Measurements from ENCODE around the gene RFC2. TPM values are rescaled to one million over a fixed set of nuclear protein-coding genes. Genes with fewer than 3 reads are reported as not detected.
"Not testable (repeated sequence)": the region's sequence is repeated elsewhere in the genome, so short reads cannot be mapped to it uniquely, and the experiment has no call there.

Gene RFC2
- polyA plus RNA-seq, 1 experiment, result 22.1 TPM

GRCh38 chr7:74226633-74227032, 27.6 kb downstream of the RFC2 start:
- no peak overlapping the region for H3K4me3 ChIP-seq (ENCODE audit: low read depth, low read length)
- H3K27me3 ChIP-seq (ENCODE audit: control insufficient read depth, insufficient read depth, low read length), result no peaks in the 10 kb centered on the region
- CTCF ChIA-PET, result interaction anchor here (0.6 kb wide), 1 partner anchor 181 kb away, joined by 3 read pairs; no protein-coding TSS in a partner anchor
- POLR2A ChIA-PET, result no interaction called here
- peaks cover 9% of the 10 kb centered on the region for H3K36me3 ChIP-seq (ENCODE audit: control insufficient read depth, insufficient read depth, low read length)
- no peak for TF ChIP-seq CTCF (IDR thresholded peaks at IDR 0.05; ENCODE audit: insufficient read depth, low read depth, low read length)
- no peak for DNase-seq (ENCODE audit: low read depth)

GRCh38 chr7:74225400-74225799, 28.8 kb downstream of the RFC2 start:
- DNase-seq (ENCODE audit: low read depth), result no peak
- H3K4me3 ChIP-seq (ENCODE audit: low read depth, low read length), result no peak overlapping the region
- peaks cover 6% of the 10 kb centered on the region; the same call in 1 of the 2 replicates for H3K36me3 ChIP-seq (ENCODE audit: control insufficient read depth, insufficient read depth, low read length)
- ChIA-PET POLR2A (no interaction called here), CTCF (no interaction called here)
- H3K27me3 ChIP-seq (ENCODE audit: control insufficient read depth, insufficient read depth, low read length), result no peaks in the 10 kb centered on the region
- no peak for TF ChIP-seq CTCF (IDR thresholded peaks at IDR 0.05; ENCODE audit: insufficient read depth, low read depth, low read length)

- H3K27me3 ChIP-seq (ENCODE audit: control insufficient read depth, insufficient read depth, low read length); DNase-seq (ENCODE audit: low read depth); POLR2A ChIA-PET; H3K36me3 ChIP-seq (ENCODE audit: control insufficient read depth, insufficient read depth, low read length); CTCF ChIA-PET; H3K4me3 ChIP-seq (ENCODE audit: low read depth, low read length): not testable (repeated sequence)
Observed at GRCh38 chr7:74224907-74225306, 29.3 kb downstream of the RFC2 start.

GRCh38 chr7:74224511-74224832, 29.7 kb downstream of the RFC2 start:
- no peaks in the 10 kb centered on the region for H3K27me3 ChIP-seq (ENCODE audit: control insufficient read depth, insufficient read depth, low read length)
- ChIA-PET POLR2A (no interaction called here), CTCF (no interaction called here)
- no peak for DNase-seq (ENCODE audit: low read depth)
- H3K36me3 ChIP-seq (ENCODE audit: control insufficient read depth, insufficient read depth, low read length), result peaks cover 6% of the 10 kb centered on the region; the same call in 1 of the 2 replicates
- TF ChIP-seq CTCF (IDR thresholded peaks at IDR 0.05; ENCODE audit: insufficient read depth, low read depth, low read length), result no peak
- no peak overlapping the region for H3K4me3 ChIP-seq (ENCODE audit: low read depth, low read length)

- TF ChIP-seq CTCF (IDR thresholded peaks at IDR 0.05; ENCODE audit: insufficient read depth, low read depth, low read length), result no peak
- CTCF ChIA-PET, result interaction anchor here (1.5 kb wide), 1 partner anchor 17 kb away, joined by 7 read pairs; no protein-coding TSS in a partner anchor
Observed at GRCh38 chr7:74223711-74224510, 30.3 kb downstream of the RFC2 start.

More at GRCh38 chr7:74223711-74224510, 30.3 kb downstream of the RFC2 start:
- H3K4me3 ChIP-seq (ENCODE audit: low read depth, low read length), result no peak overlapping the region
- DNase-seq (ENCODE audit: low read depth), result no peak
- H3K36me3 ChIP-seq (ENCODE audit: control insufficient read depth, insufficient read depth, low read length), result peaks cover 5% of the 10 kb centered on the region; the same call in 1 of the 2 replicates
- POLR2A ChIA-PET, result no interaction called here
- no peaks in the 10 kb centered on the region for H3K27me3 ChIP-seq (ENCODE audit: control insufficient read depth, insufficient read depth, low read length)
